22Rv1 (cell line): Measurements from ENCODE around the gene CALCR.

Experiments
- H3K27ac ChIP-seq: fragments of 450-650 bp; 2 replicates; pipeline ENCODE4 v1.5.1; 2017
- CTCF ChIP-seq: fragments of 450-650 bp; IDR thresholded peaks from 2 replicates; pipeline ENCODE4 v1.5.1; 2017; ENCODE audit warnings: mild to moderate bottlenecking
- ZFX ChIP-seq: fragments of 450-650 bp; IDR thresholded peaks from 2 replicates; pipeline ENCODE4 v1.6.1; 2017; ENCODE audit warnings: antibody characterized with exemption, borderline replicate concordance

The CALCR gene

GRCh38 chr7:93392984-93393383, 181.5 kb downstream of the CALCR start:
- TF ChIP-seq CTCF, result no peak
- TF ChIP-seq ZFX, result no peak
- H3K27ac ChIP-seq, result no peak overlapping the region

- TF ChIP-seq CTCF (no peak), ZFX (no peak)
- H3K27ac ChIP-seq, result no peak overlapping the region
These were observed 183.9 kb downstream of the CALCR start for GRCh38 chr7:93390660-93391059.

- no peak overlapping the region for H3K27ac ChIP-seq
- TF ChIP-seq ZFX, result no peak
- TF ChIP-seq CTCF, result no peak
These were observed 192.2 kb downstream of the CALCR start for GRCh38 chr7:93382362-93382761.

- TF ChIP-seq ZFX (no peak), CTCF (no peak)
- H3K27ac ChIP-seq, result no peak overlapping the region
These were observed 196.3 kb downstream of the CALCR start for GRCh38 chr7:93378131-93378760.

GRCh38 chr7:93375603-93376002, 198.9 kb downstream of the CALCR start:
- no peak overlapping the region for H3K27ac ChIP-seq
- TF ChIP-seq ZFX, result no peak
- no peak for TF ChIP-seq CTCF
